ENCODE measurements around the gene PRUNE1. TPM values are rescaled to one million over a fixed set of nuclear protein-coding genes. Genes with fewer than 3 reads are reported as not detected.
A peak's percentile ranks its signal among the peaks of the same experiment; 100 is the strongest.

PRUNE1 gene
- total RNA-seq, 4 donors from 2014 or later, result 21.7 to 28.1 (median 25.1) TPM

DNA sequence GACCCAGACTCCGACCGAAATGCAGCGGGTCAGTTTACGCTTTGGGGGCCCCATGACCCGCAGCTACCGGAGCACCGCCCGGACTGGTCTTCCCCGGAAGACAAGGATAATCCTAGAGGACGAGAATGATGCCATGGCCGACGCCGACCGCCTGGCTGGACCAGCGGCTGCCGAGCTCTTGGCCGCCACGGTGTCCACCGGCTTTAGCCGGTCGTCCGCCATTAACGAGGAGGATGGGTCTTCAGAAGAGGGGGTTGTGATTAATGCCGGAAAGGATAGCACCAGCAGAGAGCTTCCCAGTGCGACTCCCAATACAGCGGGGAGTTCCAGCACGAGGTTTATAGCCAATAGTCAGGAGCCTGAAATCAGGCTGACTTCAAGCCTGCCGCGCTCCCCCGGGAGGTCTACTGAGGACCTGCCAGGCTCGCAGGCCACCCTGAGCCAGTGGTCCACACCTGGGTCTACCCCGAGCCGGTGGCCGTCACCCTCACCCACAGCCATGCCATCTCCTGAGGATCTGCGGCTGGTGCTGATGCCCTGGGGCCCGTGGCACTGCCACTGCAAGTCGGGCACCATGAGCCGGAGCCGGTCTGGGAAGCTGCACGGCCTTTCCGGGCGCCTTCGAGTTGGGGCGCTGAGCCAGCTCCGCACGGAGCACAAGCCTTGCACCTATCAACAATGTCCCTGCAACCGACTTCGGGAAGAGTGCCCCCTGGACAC, 39.8 kb downstream of the PRUNE1 start:
- Histone ChIP-seq H3K9me3 (no peaks in the 10 kb centered on the region), H3K36me3 (peaks cover 0 to 17% (median 0%) of the 10 kb centered on the region in 3 donors), H3K27me3 (no peaks in the 10 kb centered on the region), H3K4me1 (peaks cover 0 to 18% (median 2%) of the 10 kb centered on the region in 4 donors), H3K27ac (peak overlapping the region; percentile 76 to 90 (median 82)), H3K4me3 (peak overlapping the region; percentile 46 to 74 (median 66))
- TF ChIP-seq, protein P1, sequence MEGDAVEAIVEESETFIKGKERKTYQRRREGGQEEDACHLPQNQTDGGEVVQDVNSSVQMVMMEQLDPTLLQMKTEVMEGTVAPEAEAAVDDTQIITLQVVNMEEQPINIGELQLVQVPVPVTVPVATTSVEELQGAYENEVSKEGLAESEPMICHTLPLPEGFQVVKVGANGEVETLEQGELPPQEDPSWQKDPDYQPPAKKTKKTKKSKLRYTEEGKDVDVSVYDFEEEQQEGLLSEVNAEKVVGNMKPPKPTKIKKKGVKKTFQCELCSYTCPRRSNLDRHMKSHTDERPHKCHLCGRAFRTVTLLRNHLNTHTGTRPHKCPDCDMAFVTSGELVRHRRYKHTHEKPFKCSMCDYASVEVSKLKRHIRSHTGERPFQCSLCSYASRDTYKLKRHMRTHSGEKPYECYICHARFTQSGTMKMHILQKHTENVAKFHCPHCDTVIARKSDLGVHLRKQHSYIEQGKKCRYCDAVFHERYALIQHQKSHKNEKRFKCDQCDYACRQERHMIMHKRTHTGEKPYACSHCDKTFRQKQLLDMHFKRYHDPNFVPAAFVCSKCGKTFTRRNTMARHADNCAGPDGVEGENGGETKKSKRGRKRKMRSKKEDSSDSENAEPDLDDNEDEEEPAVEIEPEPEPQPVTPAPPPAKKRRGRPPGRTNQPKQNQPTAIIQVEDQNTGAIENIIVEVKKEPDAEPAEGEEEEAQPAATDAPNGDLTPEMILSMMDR (IDR thresholded peaks at IDR 0.05), result peak in 5 of 6 experiments; percentile 25 to 50 (median 47)
- TF ChIP-seq POLR2A (IDR thresholded peaks at IDR 0.05), result peak in 1 of 2 donors; percentile 34
- DNase-seq, result peak; percentile 76 to 84 (median 77)

GRCh38 chr1:151048645-151049032, 40.4 kb downstream of the PRUNE1 start:
- peaks cover 0 to 23% (median 0%) of the 10 kb centered on the region in 3 donors for H3K36me3 ChIP-seq
- no peaks in the 10 kb centered on the region for H3K27me3 ChIP-seq

DNA sequence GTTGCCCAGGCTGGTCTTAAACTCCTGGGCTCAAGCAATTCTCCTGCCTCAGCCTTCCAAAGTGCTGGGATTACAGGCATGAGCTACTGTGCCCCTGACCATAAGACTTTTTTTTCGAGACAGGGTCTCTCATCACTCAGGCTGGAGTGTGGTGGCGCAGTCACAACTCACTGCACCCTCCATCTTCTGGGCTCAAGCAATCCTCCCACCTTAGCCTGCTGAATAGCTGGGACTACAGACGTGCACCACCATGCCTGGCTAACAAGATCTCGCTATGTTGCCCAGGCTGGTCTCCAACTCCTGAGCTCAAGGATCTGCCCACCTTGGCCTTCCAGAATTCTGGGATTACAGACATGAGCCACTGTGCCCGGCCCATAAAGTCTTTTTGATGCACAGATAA, 41.2 kb downstream of the PRUNE1 start:
- Histone ChIP-seq H3K4me3 (no peak overlapping the region), H3K36me3 (peaks cover 0 to 31% (median 1%) of the 10 kb centered on the region in 3 donors), H3K4me1 (peaks cover 0 to 18% (median 2%) of the 10 kb centered on the region in 4 donors), H3K27me3 (no peaks in the 10 kb centered on the region), H3K9me3 (no peaks in the 10 kb centered on the region), H3K27ac (no peak overlapping the region)
- TF ChIP-seq, protein P1 (IDR thresholded peaks at IDR 0.05), result no peak
- no peak for TF ChIP-seq POLR2A (IDR thresholded peaks at IDR 0.05)
- no peak for DNase-seq

More at GRCh38 chr1:151048645-151049032, 40.4 kb downstream of the PRUNE1 start:
- Histone ChIP-seq H3K4me1 (peaks cover 0 to 18% (median 2%) of the 10 kb centered on the region in 4 donors), H3K4me3 (peak overlapping the region; percentile 46 to 74 (median 66)), H3K27ac (peak overlapping the region; percentile 76 to 90 (median 82)), H3K9me3 (no peaks in the 10 kb centered on the region)
- no peak for TF ChIP-seq POLR2A (IDR thresholded peaks at IDR 0.05)
- TF ChIP-seq, protein P1 (IDR thresholded peaks at IDR 0.05), result peak in 1 of 6 experiments; percentile 52
- DNase-seq, result no peak

- TF ChIP-seq POLR2A (IDR thresholded peaks at IDR 0.05), result no peak
- TF ChIP-seq, protein P1 (IDR thresholded peaks at IDR 0.05), result no peak
- H3K27ac ChIP-seq, result no peak overlapping the region
- H3K9me3 ChIP-seq, result no peaks in the 10 kb centered on the region
- H3K4me3 ChIP-seq, result no peak overlapping the region
- no peak for DNase-seq
- no peaks in the 10 kb centered on the region for H3K27me3 ChIP-seq
- peaks cover 0 to 21% (median 5%) of the 10 kb centered on the region in 4 donors for H3K4me1 ChIP-seq
- H3K36me3 ChIP-seq, result peaks cover 0 to 38% (median 5%) of the 10 kb centered on the region in 3 donors
Measured at GRCh38 chr1:151050051-151050688, 41.9 kb downstream of the PRUNE1 start.

DNA sequence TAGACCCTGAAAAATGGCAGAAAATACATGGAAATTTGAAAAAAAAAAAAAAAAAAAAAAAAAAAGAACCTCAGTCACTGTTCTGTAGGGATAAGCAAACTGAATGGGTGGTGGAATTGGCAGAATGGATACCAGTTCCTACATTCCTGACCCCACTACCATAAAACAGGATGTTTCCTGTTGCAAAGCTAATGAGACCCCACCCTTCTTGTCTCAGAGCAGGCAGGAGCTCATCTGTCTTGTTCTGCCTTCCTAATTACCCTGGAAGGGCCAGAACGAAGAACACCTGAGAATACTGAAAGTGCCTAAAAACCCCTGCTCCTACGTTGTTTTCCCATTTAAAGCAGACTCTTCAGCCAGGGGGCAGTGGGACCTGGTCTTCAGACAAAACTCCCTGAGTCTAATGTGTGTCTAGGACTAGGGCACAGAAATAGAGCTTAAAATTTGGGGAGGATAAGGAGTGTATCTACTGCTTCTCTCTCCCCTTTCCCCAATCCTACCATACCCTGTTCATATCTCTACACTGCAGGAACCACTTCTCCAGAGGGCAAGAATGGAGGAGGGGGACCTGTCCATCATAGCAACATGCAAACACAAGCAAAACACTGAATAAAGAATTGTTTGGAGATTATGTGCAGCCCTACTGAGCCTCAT, 43.2 kb downstream of the PRUNE1 start:
- no peaks in the 10 kb centered on the region for H3K27me3 ChIP-seq
- no peaks in the 10 kb centered on the region for H3K9me3 ChIP-seq
- no peak for DNase-seq
- no peak for TF ChIP-seq POLR2A (IDR thresholded peaks at IDR 0.05)
- TF ChIP-seq, protein P1 (IDR thresholded peaks at IDR 0.05), result no peak
- no peak overlapping the region for H3K27ac ChIP-seq
- peaks cover 0 to 45% (median 5%) of the 10 kb centered on the region in 3 donors for H3K36me3 ChIP-seq
- no peak overlapping the region for H3K4me3 ChIP-seq
- peaks cover 0 to 32% (median 14%) of the 10 kb centered on the region in 4 donors for H3K4me1 ChIP-seq

Measured in Peyer's patch (tissue), 4 donors.